Breast epithelium (tissue), 4 donors: ENCODE measurements around the gene ETS2. TPM values are rescaled to one million over a fixed set of nuclear protein-coding genes. Genes with fewer than 3 reads are reported as not detected.
"Not testable (repeated sequence)": the region's sequence is repeated elsewhere in the genome, so short reads cannot be mapped to it uniquely, and the experiment has no call there.

Source experiments
- DNase-seq, 2 donors: peaks; one replicate each; pipeline ENCODE4 v3.0.0-alpha.2; 2019; ENCODE audit warnings: low spot score in 2 of 2
- H3K27ac ChIP-seq, 2 donors: fragments of 200-600 bp; sonication (generic) in 1 of 2; one replicate each; pipeline ENCODE4 v1.5.1; 2016 to 2019; ENCODE audit warnings: mild to moderate bottlenecking in 1 of 2
- H3K27me3 ChIP-seq, 2 donors: fragments of 200-600 bp; sonication (generic) in 1 of 2; one replicate each; pipeline versions ENCODE4 v1.5.1 to v1.6.0; 2017 to 2019; ENCODE audit warnings: control low read depth in 1 of 2, mild to moderate bottlenecking in 1 of 2
- H3K36me3 ChIP-seq: fragments of 200-600 bp; one replicate; pipeline ENCODE4 v1.5.1; 2019
- H3K4me1 ChIP-seq, 2 donors: fragments of 200-600 bp; sonication (generic); one replicate each; pipeline ENCODE4 v1.5.1; 2016 to 2019; ENCODE audit warnings: control low read depth in 1 of 2
- H3K4me3 ChIP-seq, 3 donors: fragments of 200-600 bp; sonication (generic); 1 replicate in 2 of 3; 2 replicates in 1 of 3; pipeline ENCODE4 v1.5.1; 2016 to 2019; ENCODE audit warnings: mild to moderate bottlenecking in 3 of 3, moderate library complexity in 2 of 3
- H3K9me3 ChIP-seq, 2 donors: fragments of 200-600 bp; sonication (generic) in 1 of 2; one replicate each; pipeline ENCODE4 v1.5.1; 2016 to 2019; ENCODE audit warnings: control low read depth in 1 of 2
- POLR2A ChIP-seq: fragments of 450-650 bp; IDR thresholded peaks from one replicate; pipeline ENCODE4 v1.6.1; 2016; ENCODE audit warnings: antibody characterized with exemption, mild to moderate bottlenecking, moderate library complexity
- POLR2AphosphoS5 ChIP-seq, 3 donors: sonication (generic); formaldehyde crosslinking; IDR thresholded peaks; one replicate each; pipeline ENCODE4 v1.6.1; 2017; ENCODE audit warnings: antibody characterized with exemption in 3 of 3
- intact Hi-C: fragments of 100-400 bp; cut with DNase I; formaldehyde crosslinking; loops from one replicate; pipeline ENCODE4 v1.15.1; 2023; ENCODE audit warnings: low total_unique reads
- total RNA-seq, 3 donors: library from RNA; depleted of rRNA; stranded (reverse); fragments of >200 nt; gene quantifications; one replicate each; pipeline ENCODE4 v1.1.0, GENCODE V29; 2016
- TF ChIP-seq, protein P1 (sequence below), 3 donors: fragments of 450-650 bp; IDR thresholded peaks; one replicate each; pipeline ENCODE4 v1.5.1; 2016 to 2017; ENCODE audit warnings: antibody characterized with exemption in 3 of 3, mild to moderate bottlenecking in 3 of 3, moderate library complexity in 3 of 3

The ETS2 gene
- total RNA-seq, 3 donors from 2014 or later: 48.0 to 60.0 (median 57.5) TPM

DNA sequence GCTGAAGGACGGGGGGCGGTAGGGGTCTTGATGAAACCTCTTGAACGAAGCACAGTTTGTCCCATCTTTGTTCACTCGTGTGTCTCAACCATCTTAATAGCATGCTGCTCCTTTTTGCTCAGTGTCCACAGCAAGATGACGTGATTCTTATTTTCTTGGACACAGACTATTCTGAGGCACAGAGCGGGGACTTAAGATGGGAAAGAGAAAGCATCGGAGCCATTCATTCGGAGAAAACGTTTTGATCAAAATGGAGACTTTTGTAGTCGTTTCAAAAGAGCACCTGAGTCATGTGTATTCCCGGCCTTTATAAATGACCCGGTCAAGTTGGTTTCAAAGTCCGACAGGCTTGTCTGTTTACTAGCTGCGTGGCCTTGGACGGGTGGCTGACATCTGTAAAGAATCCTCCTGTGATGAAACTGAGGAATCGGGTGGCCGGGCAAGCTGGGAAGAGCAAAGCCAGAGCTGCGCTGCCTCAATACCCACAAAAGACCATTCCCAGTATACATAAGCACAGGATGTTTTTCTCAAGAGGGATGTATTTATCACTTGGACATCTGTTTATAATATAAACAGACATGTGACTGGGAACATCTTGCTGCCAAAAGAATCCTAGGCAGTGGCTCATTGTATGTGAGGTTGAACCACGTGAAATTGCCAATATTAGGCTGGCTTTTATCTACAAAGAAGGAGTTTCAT lies 18.5 kb downstream of the ETS2 start:
- Histone ChIP-seq H3K36me3 (no peaks in the 10 kb centered on the region), H3K27me3 (no peaks in the 10 kb centered on the region), H3K9me3 (no peaks in the 10 kb centered on the region), H3K27ac (peak overlapping the region; percentile 9 to 12), H3K4me3 (no peak overlapping the region), H3K4me1 (no peaks in the 10 kb centered on the region)
- TF ChIP-seq, protein P1, sequence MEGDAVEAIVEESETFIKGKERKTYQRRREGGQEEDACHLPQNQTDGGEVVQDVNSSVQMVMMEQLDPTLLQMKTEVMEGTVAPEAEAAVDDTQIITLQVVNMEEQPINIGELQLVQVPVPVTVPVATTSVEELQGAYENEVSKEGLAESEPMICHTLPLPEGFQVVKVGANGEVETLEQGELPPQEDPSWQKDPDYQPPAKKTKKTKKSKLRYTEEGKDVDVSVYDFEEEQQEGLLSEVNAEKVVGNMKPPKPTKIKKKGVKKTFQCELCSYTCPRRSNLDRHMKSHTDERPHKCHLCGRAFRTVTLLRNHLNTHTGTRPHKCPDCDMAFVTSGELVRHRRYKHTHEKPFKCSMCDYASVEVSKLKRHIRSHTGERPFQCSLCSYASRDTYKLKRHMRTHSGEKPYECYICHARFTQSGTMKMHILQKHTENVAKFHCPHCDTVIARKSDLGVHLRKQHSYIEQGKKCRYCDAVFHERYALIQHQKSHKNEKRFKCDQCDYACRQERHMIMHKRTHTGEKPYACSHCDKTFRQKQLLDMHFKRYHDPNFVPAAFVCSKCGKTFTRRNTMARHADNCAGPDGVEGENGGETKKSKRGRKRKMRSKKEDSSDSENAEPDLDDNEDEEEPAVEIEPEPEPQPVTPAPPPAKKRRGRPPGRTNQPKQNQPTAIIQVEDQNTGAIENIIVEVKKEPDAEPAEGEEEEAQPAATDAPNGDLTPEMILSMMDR (IDR thresholded peaks at IDR 0.05): no peak
- TF ChIP-seq POLR2AphosphoS5 (IDR thresholded peaks at IDR 0.05) (no peak), POLR2A (no peak)
- intact Hi-C loops: no loop called here
- no peak for DNase-seq

DNA sequence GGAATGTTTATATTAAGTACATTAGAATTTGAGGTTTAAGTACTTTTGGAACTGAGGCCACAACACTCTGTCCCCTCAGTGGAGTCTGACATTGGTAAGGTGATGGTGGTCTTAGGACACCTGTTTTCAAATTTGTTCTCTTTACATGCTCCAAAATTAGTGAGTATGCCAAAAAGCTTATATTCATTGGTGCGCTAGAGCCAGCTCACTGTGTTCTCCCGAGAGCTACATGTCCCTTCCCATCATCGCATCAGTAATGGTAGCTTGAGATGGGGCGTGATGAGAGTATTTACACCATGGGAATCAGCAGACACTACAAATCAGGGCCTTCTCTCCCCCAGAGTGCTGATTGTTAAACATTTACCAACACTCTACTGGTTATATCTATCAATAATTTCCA lies 19.5 kb downstream of the ETS2 start:
- Histone ChIP-seq H3K27me3 (no peaks in the 10 kb centered on the region), H3K9me3 (no peaks in the 10 kb centered on the region), H3K4me1 (no peaks in the 10 kb centered on the region), H3K36me3 (no peaks in the 10 kb centered on the region), H3K4me3 (no peak overlapping the region), H3K27ac (no peak overlapping the region)
- intact Hi-C loops: no loop called here
- no peak for TF ChIP-seq POLR2AphosphoS5 (IDR thresholded peaks at IDR 0.05)
- no peak for TF ChIP-seq POLR2A
- TF ChIP-seq, protein P1 (IDR thresholded peaks at IDR 0.05): no peak
- DNase-seq: no peak

- Histone ChIP-seq H3K27ac (no peak overlapping the region), H3K27me3 (no peaks in the 10 kb centered on the region), H3K4me1 (no peaks in the 10 kb centered on the region), H3K36me3 (no peaks in the 10 kb centered on the region), H3K4me3 (no peak overlapping the region), H3K9me3 (no peaks in the 10 kb centered on the region)
- TF ChIP-seq, protein P1 (IDR thresholded peaks at IDR 0.05): no peak
- no peak for DNase-seq
- intact Hi-C loops: no loop called here
Observed at GRCh38 chr21:38825921-38826320, 20.2 kb downstream of the ETS2 start.

DNA sequence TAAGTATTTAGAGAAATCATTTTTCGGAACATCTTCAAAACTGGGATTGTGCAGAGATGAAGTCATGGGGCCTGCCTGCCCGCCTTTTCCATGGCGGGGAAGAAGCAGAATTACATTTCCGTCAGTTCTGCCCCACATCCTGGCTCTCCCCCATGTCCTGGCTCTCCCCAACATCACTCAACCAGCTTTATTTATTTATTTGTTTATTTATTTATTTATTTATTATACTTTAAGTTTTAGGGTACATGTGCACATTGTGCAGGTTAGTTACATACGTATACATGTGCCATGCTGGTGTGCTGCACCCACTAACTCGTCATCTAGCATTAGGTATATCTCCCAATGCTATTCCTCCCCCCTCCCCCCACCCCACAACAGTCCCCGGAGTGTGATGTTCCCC lies 22.4 kb downstream of the ETS2 start:
- intact Hi-C loops, H3K36me3 ChIP-seq, H3K9me3 ChIP-seq, H3K27me3 ChIP-seq, H3K4me1 ChIP-seq, DNase-seq, H3K4me3 ChIP-seq, H3K27ac ChIP-seq: not testable (repeated sequence)

- peaks cover 0 to 4% of the 10 kb centered on the region in 2 donors for H3K4me1 ChIP-seq
- peak overlapping the region; percentile 69 to 78 for H3K27ac ChIP-seq
- H3K36me3 ChIP-seq: no peaks in the 10 kb centered on the region
- no peak overlapping the region for H3K4me3 ChIP-seq
- TF ChIP-seq POLR2AphosphoS5 (IDR thresholded peaks at IDR 0.05): no peak
- TF ChIP-seq POLR2A: no peak
- TF ChIP-seq, protein P1 (IDR thresholded peaks at IDR 0.05): no peak
- H3K9me3 ChIP-seq: no peaks in the 10 kb centered on the region
- no peak for DNase-seq
- H3K27me3 ChIP-seq: no peaks in the 10 kb centered on the region
- intact Hi-C loops: no loop called here
Observed at GRCh38 chr21:38830671-38831525, 25.2 kb downstream of the ETS2 start.
